G401 (cell line): ENCODE data around the gene LRRC74B. TPM values are rescaled to one million over a fixed set of nuclear protein-coding genes. Genes with fewer than 3 reads are reported as not detected.
"Not testable (repeated sequence)": the region's sequence is repeated elsewhere in the genome, so short reads cannot be mapped to it uniquely, and the experiment has no call there.

ENCODE experiments used
- DNase-seq: peaks from one replicate; pipeline ENCODE4 v3.0.0-alpha.2; 2015; ENCODE audit warnings: low spot score
- in situ Hi-C: cut with HindIII; loops from 2 replicates; pipeline ENCODE4 v1.10.0; 2016; ENCODE audit warnings: low sequenced_read_pairs, mixed read lengths
- total RNA-seq: library from RNA; depleted of rRNA; stranded (reverse); fragments of >200 nt; shearing (Covaris generic); gene quantifications from 2 replicates; pipeline ENCODE4 v1.2.3, GENCODE V29; 2014

LRRC74B gene
- total RNA-seq, 1 experiment from 2014 or later: not detected

DNA sequence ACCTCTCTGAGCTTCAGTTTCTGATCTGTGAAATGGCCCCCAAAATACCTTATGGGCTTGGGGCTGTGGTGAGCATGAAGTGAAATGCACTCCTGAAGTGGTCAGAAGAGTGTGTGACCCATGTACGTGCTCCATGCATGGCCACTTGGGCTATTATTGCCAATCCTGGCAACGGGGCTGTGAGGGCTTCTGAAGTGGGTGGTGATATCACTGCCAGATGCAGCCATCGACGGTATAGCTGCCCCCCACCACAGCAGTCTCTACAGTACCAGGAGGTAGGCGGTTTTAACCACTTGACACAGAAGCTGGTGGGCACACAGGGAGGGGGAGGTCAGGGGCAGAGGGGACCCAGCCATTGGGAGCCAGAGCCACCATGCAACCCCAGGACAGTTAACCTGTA is 2.7 kb downstream of the LRRC74B start:
- in situ Hi-C loops, DNase-seq: not testable (repeated sequence)

GRCh38 chr22:21048965-21049364 is 3.2 kb downstream of the LRRC74B start:
- in situ Hi-C loops, DNase-seq: not testable (repeated sequence)

DNA sequence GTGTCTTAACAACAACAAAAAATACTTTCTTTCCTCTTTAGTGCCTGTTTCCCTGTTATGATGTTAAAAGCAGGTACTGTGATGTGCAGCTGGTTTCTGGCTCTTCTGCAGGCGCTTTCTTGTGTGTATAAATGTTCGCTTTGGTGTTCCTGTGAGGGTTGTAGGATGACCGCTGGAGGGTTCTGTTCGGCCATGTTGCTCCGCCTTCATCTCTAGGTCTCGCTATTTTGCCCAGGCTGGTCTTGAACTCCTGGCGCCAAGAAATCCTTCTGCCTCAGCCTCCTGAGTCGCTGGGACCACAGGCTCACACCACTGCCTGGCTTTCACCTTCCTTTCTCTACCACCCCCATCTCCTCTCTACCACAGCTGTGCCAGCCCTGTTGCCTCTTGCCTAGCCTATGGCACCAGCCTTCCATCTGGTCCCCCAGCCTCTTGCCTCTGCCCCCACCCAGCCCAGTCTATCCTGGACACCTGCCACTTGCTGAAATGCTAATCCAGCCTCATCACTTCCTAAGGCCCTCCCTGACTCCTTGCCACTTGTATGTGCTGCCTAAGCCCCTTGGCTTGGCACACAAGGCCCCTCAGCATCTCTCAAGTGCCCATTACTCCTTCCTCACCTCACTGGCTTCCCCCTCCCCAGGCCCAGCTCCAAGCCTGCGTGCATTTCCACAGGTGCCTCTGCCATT is 5.5 kb downstream of the LRRC74B start:
- no peak for DNase-seq
- in situ Hi-C loops: no loop called here

- in situ Hi-C loops: no loop called here
- DNase-seq: peak; percentile 15
Measured at GRCh38 chr22:21051831-21052400, 6.2 kb downstream of the LRRC74B start.

GRCh38 chr22:21052715-21053459 is 7.1 kb downstream of the LRRC74B start:
- DNase-seq: no peak
- in situ Hi-C loops: no loop called here

DNA sequence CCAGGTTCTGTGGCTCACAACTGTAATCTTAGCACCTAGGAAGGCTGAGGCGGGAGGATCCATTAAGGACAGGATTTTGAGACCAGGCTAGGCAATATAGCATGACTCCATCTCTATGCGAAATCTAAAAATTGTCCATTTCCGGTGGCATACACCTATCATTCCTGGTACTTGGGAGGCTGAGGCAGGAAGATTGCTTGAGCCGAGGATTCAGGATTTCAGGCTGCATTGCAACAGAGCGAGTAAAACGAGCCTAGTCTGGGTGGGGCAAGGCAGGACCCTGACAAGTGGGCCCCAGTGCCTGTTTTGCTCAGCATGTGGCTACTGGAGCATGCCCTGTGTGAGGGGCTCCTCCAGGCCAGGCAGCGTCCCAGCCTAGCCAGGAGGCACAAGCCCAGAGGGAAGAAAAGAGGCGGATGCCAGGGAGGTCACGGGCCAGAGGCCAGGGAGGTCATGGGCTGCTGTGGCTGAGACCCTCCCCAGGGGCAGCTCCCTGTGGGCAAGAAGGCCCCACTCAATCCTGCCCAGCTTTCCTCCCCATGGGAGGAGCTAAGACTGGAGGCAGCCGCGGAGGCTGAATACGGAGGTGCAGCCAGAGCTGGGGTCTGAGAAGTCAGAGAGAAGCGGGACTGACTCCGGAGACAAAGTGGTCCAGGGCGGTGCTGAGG is 8.4 kb downstream of the LRRC74B start:
- in situ Hi-C loops: no loop called here
- no peak for DNase-seq

- no peak for DNase-seq
- in situ Hi-C loops: no loop called here
Measured at GRCh38 chr22:21054714-21055563, 9.2 kb downstream of the LRRC74B start.

GRCh38 chr22:21055564-21055834 is 9.8 kb downstream of the LRRC74B start:
- DNase-seq: no peak
- in situ Hi-C loops: no loop called here

DNA sequence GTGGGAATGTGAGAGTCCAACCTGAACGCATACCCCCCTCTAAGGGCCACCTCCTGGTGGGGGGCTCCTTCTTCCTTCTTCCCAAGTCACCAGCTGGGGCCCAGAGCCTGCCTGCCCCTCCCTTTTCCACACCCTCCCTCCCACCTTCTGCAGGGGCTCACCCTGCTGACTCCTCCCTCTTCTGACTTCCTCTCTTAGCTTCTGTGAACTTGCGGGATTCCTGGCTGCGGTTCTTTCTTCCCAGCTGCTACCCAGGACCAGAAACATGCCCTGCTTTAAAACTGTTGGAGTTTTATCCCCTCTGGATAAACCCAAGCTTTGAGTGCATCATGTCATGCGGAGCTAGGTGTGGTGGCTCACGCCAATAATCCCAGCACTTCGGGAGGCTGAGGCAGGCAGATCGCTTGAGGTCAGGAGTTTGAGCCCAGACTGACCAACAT is 10.2 kb downstream of the LRRC74B start:
- in situ Hi-C loops: no loop called here
- DNase-seq: no peak

- in situ Hi-C loops, DNase-seq: not testable (repeated sequence)
Measured at GRCh38 chr22:21060363-21060762, 14.6 kb downstream of the LRRC74B start.

DNA sequence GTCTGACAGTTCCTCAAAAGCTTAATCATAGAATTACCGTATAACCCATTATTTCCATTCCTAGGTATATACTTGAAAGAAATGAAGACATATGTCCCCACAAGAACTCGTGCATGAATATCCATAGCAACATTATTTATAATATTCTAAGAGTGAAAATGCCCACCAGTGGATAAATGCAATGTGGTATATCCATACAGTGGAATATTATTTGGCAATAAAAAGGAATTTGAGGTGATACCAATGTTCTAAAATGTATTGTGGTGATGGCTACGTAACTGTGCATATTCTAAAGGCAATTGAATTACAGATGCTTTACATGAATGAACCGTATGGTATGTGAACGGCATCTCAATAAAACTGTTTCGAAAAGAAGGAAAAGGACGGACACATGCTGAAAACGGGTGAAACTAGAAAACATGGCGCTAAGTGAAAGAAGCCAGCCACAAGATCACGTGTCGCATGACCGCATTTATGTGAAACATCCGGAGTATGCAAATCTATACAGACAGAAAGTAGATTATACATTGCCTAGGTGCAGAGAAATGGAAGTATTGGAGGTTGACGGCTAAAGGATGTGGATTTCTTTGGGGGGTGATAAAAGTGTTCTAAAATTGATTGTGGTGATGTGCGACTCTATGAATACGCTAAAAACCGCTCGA is 16.0 kb downstream of the LRRC74B start:
- DNase-seq, in situ Hi-C loops: not testable (repeated sequence)

- in situ Hi-C loops, DNase-seq: not testable (repeated sequence)
Measured at GRCh38 chr22:21064425-21064824, 18.7 kb downstream of the LRRC74B start.

- DNase-seq: no peak
- in situ Hi-C loops: no loop called here
Measured at GRCh38 chr22:21064917-21065864, 19.4 kb downstream of the LRRC74B start.

- no peak for DNase-seq
- in situ Hi-C loops: no loop called here
Measured at GRCh38 chr22:21067075-21067900, 21.5 kb downstream of the LRRC74B start.

DNA sequence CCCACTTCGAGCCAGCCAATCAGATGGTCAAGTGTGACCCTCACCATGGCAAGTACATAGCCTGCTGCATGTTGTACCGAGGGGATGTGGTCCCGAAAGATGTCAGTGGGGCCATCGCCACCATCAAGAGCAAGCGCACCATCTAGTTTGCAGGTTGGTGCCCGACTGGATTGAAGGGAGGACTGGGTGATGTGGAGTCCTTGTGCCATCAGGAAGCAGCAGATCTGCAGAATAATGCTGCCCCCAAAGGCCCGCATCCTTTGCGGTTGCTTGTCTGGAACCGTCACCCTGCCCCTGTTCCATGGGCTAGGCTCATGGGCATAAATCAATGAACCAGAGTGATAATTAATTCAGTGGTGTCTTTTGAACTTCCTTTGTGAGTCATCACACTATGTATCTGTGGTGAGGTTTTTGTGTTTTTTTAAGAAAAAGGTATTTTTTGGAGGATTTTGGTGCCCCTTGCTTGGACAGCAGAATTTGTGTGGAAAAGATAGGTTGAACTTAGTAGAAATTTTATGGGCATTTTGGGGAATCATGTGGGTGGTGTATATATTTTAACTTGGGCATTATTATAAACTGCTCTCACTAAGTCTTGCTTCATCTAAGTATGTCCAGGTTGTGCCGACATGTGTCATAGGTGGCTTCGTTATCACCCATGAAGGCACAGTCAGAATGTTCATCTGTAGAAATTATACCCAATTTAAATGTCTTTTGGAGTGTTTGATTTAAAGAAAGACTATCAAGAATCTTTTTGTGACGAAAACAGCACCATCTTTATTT is 22.3 kb downstream of the LRRC74B start:
- in situ Hi-C loops: no loop called here
- no peak for DNase-seq

DNA sequence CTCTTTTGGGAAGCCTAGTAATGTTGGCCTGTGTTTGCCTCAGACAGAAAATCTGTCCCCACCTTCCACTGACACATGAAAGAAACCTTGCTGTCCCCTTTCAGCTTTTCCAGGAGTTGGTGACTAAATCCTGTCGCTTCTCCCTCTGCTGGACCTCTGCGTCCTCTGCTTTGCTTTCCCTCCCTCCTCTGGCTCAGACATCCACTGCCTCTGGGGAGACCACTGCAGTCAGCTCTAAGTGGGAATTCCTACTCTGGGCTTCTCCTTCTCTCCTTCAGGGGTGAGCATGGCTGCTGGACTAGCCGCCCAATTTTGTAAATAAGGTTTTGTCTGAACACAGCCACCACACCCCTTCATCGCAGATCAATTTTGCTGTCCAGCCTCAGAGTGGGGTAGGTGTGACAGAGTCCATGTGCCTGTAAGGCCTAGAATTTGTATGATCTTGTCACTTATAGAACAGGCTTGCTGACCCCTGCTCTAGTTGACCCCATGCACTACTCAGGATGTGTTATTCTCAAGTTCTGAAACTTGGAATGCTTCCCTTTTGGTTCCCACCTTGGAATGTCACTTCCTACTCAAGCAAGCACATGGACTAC is 23.0 kb downstream of the LRRC74B start:
- no peak for DNase-seq
- in situ Hi-C loops: no loop called here
